CD4-positive, alpha-beta T cell treated with Interleukin-15 for 1 hour (primary cell): Measurements from ENCODE around the gene ASPG.

ENCODE experiments used
- DNase-seq: peaks from one replicate; pipeline ENCODE4 v3.0.0-alpha.2; 2020

The ASPG gene

GRCh38 chr14:104106471-104106991, 21.0 kb downstream of the ASPG start:
- peak; percentile 11 for DNase-seq

- DNase-seq = peak; percentile 11
Observed at GRCh38 chr14:104107101-104107581, 21.6 kb downstream of the ASPG start.

- peak; percentile 13 for DNase-seq
Observed at GRCh38 chr14:104107611-104108569, 22.4 kb downstream of the ASPG start.

GRCh38 chr14:104108570-104109541, 23.4 kb downstream of the ASPG start:
- peak; percentile 9 for DNase-seq

GRCh38 chr14:104109731-104110361, 24.3 kb downstream of the ASPG start:
- peak; percentile 6 for DNase-seq

- DNase-seq = peak; percentile 13
Observed at GRCh38 chr14:104110491-104111209, 25.1 kb downstream of the ASPG start.

GRCh38 chr14:104111301-104112112, 26.0 kb downstream of the ASPG start:
- peak; percentile 14 for DNase-seq

GRCh38 chr14:104112113-104112505, 26.6 kb downstream of the ASPG start:
- no peak for DNase-seq

- DNase-seq = peak; percentile 9
Observed at GRCh38 chr14:104112609-104113571, 27.4 kb downstream of the ASPG start.

- DNase-seq = peak; percentile 13
Observed at GRCh38 chr14:104113631-104114420, 28.3 kb downstream of the ASPG start.

GRCh38 chr14:104114421-104115130, 29.1 kb downstream of the ASPG start:
- peak; percentile 8 for DNase-seq

- peak; percentile 7 for DNase-seq
Observed at GRCh38 chr14:104115131-104115600, 29.7 kb downstream of the ASPG start.

- DNase-seq = peak; percentile 5
Observed at GRCh38 chr14:104115691-104116287, 30.3 kb downstream of the ASPG start.

- DNase-seq = peak; percentile 6
Observed at GRCh38 chr14:104116288-104116755, 30.8 kb downstream of the ASPG start.

- no peak for DNase-seq
Observed at GRCh38 chr14:104116756-104117340, 31.3 kb downstream of the ASPG start.

- peak; percentile 4 for DNase-seq
Observed at GRCh38 chr14:104117341-104118005, 32.0 kb downstream of the ASPG start.
